Renal cortical epithelial cell (primary cell): ENCODE data around the gene MX1. TPM values are rescaled to one million over a fixed set of nuclear protein-coding genes. Genes with fewer than 3 reads are reported as not detected.

Source experiments
- DNase-seq: peaks from one replicate; pipeline ENCODE4 v3.0.0-alpha.2; 2011; ENCODE audit warnings: low read depth
- total RNA-seq: library from RNA; depleted of rRNA; stranded (reverse); fragments of >200 nt; gene quantifications from 2 replicates; pipeline ENCODE4 v1.2.3, GENCODE V29; 2014

Gene MX1
- total RNA-seq, 1 donor from 2014 or later = 12.3 TPM

DNA sequence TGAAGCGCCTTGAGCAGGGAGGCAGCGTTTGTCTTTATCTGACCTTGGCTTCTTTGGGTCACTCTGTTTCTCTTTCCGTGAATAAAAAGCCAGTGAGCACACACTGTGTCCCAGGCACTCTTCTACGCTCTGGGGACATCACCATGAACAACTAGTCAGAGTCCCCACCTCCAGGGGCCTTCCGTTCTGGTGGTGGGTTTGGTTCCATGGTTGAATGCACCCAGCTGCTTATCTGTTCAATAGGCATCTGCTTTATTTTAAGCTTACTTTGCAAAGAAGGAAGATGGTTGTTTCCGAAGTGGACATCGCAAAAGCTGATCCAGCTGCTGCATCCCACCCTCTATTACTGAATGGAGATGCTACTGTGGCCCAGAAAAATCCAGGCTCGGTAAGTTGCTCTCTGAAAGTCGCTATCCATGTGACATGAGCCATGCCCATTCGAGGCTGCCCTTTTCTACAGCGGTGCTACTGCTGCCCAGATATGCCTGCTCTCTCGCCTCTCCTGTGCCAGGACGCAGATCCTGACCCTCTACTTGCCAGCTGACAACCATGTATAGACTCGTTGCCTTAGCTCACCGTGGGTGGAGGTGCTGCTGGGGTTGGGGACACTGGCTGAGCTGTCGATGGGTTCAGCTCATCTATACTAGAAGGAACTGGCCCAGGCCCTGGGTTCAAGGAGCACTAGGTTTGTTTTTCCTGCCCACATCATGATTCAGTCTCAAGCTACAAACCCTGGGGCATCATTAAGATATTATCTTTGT is 5.9 kb downstream of the MX1 start:
- no peak for DNase-seq

DNA sequence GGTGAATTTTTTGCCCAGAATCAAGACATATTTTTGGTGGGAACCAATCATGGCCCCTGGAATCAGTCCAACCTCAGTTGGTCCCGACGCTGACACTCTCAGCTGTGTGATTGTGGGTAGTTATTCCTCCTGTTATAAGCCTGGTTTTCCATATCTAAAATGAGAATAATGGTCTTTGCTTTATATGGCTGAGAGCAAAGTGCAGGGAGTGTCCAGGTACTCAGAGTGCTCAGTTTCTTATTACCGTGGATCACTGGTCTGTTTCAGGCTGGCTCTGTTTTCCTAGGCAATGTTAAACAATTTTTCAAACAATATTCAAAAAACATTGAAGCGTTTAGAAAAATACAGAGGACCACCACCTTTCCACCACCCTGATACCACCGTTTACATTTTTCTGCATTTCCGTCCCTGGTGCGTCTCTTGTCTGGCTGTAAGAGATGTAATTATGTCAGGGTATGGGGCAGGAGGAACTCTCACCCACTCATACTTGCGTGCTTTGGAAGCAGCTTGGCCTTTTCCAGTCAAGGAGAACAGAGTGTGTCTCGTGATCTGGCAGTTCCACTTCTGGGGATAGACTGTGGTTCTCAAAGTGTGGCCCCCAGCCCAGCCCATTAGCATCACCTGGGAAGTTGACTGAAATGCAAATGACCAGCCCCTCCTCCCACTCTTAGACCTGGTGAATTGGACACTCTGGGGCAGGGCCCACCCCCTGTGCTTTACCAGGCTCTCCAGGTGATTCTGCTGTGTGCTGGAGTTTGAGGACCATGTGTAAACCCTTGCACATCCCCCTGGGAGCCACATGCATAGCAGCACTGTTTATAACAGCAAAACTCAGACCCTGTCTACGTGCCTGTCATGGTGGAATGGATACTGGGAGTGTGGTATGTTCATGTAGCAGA is 6.8 kb downstream of the MX1 start:
- no peak for DNase-seq

DNA sequence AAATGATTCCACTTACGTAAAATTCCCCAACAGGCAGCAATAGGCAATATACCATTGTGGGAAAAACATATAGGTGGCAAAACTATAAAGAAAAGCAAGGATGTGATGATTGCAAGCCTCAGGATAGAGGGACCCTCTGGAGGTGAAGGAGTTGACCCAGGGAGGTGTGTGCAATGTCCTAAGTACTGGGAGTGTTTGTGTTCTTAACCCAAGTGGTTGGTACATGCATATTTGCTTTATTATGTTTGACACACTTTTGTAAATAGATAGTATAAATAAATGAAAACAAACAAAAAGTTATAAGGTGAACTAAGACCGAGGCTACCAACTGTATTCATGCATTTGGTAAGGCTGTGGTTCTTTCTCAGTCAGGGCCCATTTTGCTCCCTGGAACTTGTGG is 7.5 kb downstream of the MX1 start:
- DNase-seq = no peak

DNA sequence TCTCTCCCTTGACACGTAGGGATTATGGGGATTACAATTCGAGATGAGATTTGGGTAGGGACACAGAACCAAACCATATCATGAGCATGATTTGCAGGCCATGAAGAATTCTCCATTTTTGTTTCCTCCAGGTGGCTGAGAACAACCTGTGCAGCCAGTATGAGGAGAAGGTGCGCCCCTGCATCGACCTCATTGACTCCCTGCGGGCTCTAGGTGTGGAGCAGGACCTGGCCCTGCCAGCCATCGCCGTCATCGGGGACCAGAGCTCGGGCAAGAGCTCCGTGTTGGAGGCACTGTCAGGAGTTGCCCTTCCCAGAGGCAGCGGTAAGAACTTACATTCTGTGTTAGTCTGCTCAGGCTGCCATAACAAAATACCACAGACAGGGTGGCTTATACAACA is 9.7 kb downstream of the MX1 start:
- no peak for DNase-seq

DNA sequence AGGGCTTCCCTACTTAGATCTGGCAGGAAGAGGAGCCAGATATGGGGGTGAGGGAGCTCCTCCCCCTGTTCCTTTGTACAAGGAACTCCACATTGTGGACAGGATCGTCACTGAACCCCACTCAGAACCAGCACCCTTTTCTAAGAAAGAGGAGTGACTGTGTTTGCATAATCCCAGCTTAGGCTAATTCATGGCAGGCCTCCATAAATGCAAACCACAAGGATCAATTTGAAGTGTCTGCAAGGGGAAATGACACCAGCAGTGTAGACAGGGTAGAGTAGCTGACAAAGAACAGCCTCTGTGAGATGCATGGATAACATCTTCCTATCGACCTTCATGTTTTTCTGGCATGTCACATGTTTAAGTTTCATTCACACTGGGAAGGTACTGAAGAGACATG is 11.7 kb downstream of the MX1 start:
- no peak for DNase-seq

DNA sequence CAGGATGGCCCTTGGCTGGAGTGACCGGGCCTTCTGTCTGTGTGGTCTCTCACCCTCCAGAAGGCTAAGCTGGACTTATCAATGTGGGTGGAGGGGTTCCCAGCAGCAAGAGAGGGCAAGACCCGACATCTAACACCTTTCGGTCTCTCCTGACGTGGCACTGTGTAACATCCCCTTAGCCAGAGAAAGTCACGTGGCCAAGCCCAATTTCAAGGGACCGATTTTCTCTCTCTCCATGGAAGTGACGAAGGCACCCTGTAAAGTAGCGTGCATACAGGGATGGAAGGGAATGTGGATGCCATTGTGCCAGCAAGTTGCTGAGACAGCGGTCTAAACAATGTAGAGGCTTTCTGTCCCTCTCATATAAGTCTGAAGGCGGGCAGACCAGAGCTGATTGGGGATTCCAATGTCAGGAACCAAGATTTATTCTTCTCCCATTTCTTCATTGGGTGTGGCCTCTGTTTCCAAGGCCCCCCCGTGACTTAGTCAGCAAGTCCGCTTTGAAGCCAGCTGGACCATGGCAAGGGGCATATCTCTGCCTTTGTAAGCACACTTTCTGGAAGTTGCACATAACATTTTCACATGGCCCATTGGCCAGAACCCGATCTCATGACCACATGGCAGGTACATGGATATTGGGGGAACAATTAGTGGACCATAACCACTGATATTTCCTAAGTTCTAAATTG is 12.5 kb downstream of the MX1 start:
- no peak for DNase-seq

DNA sequence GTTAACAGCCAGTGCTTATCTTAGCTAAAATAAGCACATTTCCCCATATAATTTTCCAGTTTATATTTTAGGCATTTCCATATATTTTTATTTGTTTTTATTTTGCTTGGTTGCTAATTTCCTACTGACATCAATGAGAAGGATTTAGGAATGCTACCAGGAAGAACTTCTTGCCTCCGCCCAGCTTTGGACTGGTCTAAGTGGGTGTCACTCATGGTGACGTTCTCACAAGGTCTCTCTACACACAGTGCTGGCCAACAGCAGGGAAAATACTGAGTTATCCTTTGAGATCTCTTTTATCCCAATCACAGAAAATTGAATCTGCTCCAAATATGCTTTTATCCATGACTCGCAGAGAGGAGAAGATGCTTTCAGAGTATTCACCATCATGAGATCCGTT is 13.2 kb downstream of the MX1 start:
- no peak for DNase-seq

DNA sequence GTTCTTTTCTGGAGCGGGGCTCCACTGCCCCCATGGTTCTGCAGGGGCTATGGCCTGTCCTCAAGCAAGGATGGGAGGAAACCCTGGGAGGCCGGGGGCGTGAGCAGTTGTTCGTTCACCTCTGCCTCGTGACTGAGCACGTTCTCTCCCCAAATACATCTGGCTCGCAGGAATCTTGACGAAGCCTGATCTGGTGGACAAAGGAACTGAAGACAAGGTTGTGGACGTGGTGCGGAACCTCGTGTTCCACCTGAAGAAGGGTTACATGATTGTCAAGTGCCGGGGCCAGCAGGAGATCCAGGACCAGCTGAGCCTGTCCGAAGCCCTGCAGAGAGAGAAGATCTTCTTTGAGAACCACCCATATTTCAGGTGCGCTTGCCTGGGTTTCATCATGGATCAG is 15.5 kb downstream of the MX1 start:
- no peak for DNase-seq

DNA sequence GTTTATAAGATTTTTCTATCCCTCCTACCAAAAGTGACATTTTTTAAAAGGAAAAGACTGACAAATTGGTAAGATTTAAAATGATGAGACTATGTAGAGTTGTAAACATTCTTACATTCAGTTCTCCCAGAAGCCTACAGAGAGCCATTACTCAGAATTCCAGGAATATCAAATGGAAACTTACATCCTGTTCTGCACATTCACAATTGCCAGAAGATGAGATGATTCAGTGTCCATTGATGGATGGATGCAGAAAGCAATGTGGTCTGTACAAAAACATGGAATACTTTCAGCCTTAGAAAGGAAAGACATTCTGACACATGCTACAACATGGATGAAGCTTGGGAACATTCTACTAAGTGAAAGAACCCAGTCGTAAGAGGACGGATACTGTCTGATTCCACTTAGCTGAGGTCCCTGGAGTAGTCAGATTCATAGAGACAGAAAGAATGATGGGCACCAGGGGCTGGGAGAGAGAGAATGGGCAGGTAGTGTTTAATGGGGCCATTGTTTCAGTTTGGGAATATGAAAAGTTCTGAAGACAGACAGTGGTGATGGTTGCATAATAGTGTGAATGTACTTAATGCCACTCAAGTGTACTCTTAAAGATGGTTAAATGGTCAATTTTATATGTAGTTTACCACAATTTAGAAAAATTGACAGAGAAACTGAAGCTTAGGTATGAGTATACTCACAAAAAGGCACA is 16.6 kb downstream of the MX1 start:
- no peak for DNase-seq

DNA sequence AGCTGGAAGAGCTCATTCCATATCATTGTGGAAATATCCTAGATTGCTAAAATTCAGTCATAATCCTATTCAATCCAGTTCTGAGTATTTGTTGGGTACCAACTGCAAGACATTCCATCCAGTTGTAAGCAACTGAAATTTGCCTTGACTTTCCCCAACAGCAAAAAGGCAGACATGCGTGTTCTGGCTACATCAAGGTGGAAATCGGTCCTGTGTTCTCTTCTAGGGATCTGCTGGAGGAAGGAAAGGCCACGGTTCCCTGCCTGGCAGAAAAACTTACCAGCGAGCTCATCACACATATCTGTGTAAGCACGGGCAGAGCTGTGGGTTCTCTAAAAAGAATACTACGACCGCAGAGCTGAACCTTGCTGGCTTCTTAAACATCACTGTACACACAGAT is 17.5 kb downstream of the MX1 start:
- DNase-seq = no peak

DNA sequence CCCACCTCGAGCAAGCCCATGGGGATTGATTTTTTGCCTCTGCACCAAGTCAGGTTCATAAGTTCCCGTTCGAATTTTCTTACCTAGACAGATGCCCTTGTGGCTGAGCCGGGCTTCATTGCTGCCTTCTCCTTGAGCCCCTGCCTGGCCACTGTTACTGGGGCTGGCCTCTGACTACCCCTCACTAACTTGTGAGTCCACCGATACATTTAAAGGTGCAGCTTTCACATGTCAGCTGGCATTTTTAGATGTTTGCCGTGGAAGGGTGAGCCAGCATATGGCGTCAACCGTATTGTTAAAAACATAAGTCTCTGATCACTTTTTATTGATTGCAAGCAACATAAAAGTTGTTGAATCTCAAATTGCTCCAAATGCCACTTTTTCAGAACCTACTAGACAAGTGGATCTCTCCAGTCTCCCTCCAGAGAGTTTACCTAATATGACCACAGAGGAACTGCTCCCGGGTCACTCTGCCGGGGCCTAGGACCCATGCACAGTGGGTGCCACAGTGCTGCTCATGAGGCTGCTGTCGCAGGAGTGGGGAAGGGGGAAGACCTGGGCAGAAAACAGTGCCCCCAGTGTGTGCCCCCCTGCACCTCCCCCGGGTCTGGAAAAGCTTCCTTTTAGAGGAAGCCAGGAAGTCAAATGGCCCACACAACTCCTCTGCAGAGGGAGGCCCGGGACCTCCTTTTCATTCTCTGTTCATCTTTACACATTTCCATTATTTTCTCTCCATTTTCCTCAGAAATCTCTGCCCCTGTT is 18.8 kb downstream of the MX1 start:
- no peak for DNase-seq

DNA sequence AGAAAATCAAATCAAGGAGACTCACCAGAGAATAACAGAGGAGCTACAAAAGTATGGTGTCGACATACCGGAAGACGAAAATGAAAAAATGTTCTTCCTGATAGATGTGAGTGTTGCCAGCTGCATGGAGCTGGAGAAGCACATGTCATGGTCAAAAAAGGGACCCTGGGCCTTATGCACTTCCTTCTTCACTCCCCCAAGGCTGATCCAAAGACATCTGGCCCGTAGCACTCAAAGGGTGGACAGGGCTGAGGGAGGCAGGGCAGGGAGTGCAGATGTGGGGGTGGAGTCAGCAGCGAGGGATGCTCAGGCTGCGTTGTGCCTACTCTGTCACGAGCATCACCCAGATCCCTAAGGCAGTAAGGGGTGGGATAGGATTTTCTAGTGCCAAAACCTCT is 19.4 kb downstream of the MX1 start:
- DNase-seq = no peak

DNA sequence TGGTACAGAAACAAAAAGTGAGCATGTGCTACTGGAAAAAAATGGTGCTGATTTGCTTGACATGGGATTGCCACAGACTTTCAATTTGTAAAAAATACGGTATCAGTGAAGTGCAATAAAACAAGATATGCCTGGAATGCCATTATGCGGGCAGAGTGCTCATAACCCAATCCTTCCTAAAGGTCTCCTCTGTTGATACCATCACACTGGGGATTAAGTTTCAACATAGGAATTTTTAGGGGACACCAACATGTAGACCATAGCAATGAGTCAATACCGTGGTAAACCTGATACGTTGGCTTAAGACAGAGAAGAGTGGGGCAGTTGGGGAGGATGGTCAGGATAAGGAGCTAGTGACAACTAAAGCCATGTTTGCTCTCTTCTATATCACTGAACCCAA is 20.5 kb downstream of the MX1 start:
- DNase-seq = no peak

DNA sequence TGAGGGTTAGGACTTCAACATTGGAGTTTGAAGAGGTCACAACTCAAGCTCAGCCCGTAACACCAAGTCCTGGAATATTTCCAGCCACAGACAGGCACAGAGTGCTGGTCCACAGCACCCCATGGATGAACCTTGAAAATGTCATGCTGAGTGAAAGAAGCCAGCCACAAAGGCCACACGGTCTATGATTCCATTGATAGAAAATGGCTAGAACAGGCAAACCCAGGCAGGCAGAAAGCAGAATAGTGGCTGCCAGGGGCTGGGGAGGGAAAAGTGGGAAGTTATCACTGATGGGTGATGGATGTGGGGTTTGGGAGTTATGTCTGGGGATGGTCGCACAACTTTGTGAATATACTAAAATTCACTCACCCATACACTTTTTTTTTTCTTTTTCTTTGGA is 21.3 kb downstream of the MX1 start:
- DNase-seq = no peak

DNA sequence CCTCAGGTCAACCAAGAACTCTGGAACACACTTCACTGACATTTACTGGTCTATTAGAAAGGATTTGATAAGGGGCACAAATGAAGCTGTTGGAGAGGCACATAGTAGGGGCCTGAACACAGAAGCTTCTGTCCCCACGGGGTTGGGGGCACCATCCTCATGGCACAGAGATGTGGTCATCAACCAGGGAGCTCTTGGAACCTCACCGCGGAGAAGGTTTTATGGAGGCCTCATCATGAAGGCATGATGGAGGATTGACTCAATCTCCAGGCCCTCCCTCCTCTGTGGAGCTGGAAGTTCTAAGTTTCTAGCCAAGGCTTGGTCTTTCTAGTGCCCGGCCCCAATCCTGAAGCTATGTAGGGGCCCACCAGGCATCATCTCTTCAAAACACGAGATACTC is 23.6 kb downstream of the MX1 start:
- no peak for DNase-seq

DNA sequence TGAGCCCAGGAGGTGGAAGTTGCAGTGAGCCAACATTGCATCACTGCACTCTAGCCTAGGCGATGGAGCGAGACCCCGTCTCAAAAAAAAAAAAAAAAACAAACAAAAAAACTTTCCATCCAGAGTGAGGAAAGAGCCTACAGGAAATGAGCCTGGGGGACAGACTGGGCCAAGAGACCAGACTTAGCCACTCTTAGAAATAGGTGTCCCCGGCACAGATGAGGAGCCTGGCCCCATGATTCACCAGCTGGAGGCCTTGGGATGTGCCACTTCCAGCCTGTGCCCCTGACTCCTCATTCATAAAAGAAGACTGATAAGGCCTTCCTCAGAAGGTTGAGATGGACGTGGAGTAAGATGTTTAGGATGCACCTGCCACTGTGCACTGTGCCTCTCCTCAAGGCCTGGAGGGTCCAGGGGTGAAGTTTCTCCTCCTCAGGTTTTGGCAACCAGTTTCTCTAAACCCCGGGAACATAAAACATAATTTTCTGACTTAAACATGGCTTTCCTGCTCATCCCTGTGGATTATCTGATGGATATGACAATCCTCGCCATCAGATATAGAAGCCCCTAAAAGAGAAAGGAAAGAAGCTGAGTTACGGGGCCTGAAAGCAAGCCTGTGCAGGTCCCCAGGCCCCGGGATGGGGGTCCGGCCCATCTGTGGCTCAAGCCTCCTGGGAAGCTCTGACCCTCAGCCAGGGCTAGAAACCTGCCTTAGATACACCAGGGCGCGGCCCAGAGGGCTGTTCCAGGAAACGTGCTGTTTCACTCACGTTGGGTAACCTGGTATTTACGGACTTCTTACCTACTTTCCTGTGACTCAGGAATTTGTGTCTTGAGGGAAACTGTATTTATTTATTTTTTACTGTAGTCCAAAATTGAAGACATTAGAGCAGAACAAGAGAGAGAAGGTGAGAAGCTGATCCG is 26.0 kb downstream of the MX1 start:
- no peak for DNase-seq

DNA sequence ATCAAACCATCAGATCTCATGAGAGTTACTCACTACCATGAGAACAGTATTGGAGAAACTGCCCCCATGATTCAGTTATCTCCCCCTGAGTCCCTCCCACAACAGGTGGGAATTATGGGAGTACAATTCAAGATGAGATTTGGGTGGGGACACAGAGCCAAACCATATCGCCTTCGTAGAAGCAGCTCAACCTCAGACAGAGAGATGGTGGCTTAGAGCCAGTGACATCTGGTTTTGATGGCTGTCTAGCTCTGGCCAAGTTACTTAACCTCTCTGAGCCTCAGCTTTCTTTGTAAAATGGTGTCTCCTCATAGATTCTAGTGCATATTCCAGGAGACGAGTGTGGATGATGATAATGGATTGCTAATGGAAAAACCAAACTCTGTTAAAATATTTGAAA is 27.2 kb downstream of the MX1 start:
- DNase-seq = no peak

DNA sequence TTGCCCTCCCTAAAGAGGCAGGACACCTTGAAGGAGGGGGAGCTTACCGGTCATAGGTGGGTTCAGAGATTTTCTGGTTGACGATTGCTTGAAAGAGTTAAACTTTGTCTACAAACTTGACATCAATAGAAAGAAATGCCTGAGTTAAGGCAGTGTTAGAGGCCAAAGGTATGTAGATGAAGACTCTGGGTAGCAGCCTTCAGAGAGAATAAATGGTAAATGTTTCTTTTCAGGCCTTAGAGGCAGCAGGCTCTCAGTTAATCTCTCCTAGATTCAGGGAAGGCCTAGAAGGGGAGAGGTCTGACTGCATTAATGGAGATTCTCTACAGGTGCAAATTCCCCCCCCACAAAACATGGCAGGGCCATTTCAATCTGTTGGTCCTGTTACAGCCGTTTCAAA is 27.7 kb downstream of the MX1 start:
- no peak for DNase-seq

DNA sequence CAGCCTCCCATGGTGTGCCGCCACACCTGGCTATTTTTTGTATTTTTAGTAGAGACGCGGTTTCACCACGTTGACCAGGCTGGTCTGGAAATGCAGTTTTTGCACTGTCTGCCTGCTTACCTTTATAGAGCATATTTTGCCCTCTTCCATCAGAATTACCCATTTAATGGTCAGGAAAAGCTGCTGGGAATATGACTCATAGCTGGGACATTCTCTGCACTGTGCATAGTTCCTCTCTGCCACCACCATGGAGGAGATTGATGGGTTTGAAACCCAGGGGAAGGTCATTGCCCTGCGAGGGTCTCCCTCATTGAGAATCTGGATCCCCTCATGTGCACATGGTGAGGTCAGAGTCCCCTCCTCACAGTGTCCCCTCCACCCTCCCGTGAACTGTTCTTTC is 32.1 kb downstream of the MX1 start:
- no peak for DNase-seq

DNA sequence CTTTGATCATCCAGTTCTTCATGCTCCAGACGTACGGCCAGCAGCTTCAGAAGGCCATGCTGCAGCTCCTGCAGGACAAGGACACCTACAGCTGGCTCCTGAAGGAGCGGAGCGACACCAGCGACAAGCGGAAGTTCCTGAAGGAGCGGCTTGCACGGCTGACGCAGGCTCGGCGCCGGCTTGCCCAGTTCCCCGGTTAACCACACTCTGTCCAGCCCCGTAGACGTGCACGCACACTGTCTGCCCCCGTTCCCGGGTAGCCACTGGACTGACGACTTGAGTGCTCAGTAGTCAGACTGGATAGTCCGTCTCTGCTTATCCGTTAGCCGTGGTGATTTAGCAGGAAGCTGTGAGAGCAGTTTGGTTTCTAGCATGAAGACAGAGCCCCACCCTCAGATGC is 32.5 kb downstream of the MX1 start:
- no peak for DNase-seq
